OCI-LY1 (cell line): ENCODE data around the gene HMOX1.

ENCODE experiments used
- EZH2 ChIP-seq: fragments of 200-600 bp; sonication (generic), shearing (Covaris generic); IDR thresholded peaks from 2 replicates; pipeline ENCODE4 v1.8.0; 2017; ENCODE audit warnings: borderline replicate concordance, mixed run types, mild to moderate bottlenecking, antibody characterized with exemption, low read length, moderate library complexity, mixed read lengths
- TF ChIP-seq, protein P1 (sequence below): fragments of 200-600 bp; sonication (generic), shearing (Covaris generic); IDR thresholded peaks from 2 replicates; pipeline ENCODE4 v1.5.1; 2017; ENCODE audit warnings: mild to moderate bottlenecking, antibody characterized with exemption, low read length, moderate library complexity, mixed read lengths

DNA sequence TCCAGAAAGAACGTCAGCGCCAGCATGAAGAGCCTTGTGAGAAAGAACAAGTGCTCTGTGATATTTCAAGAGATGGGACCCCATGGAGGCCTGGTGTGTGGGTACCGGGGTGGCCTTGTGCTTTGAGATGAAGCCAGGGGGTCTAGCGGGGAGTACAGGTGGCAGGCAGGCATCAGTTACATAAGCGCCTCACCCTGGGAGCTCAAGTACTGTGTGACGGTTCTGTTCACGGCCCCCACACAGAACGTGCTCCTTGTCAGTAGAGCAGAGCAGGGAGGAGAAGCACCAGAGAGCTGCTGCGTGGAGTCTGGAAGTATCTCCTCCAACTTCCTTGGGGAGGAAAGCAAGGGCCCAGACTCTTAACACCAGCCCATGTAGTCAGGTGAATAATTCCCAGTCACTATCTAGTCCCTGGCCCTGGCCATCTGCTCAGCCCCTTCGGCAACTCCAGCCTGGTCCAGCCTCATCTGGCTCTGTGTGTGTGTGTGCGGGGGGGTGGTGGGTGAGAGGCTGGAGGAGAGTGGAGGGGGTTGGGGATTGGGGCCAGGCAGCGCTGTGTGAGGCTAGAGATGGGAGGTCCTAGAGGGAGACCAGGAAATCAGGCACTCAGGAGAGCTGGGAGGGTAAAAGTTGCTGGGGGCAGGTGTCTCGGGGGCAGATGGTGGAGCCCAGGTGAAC lies 51.5 kb downstream of the HMOX1 start:
- TF ChIP-seq EZH2, result no peak
- TF ChIP-seq, protein P1, sequence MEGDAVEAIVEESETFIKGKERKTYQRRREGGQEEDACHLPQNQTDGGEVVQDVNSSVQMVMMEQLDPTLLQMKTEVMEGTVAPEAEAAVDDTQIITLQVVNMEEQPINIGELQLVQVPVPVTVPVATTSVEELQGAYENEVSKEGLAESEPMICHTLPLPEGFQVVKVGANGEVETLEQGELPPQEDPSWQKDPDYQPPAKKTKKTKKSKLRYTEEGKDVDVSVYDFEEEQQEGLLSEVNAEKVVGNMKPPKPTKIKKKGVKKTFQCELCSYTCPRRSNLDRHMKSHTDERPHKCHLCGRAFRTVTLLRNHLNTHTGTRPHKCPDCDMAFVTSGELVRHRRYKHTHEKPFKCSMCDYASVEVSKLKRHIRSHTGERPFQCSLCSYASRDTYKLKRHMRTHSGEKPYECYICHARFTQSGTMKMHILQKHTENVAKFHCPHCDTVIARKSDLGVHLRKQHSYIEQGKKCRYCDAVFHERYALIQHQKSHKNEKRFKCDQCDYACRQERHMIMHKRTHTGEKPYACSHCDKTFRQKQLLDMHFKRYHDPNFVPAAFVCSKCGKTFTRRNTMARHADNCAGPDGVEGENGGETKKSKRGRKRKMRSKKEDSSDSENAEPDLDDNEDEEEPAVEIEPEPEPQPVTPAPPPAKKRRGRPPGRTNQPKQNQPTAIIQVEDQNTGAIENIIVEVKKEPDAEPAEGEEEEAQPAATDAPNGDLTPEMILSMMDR, result no peak
